PFSK-1 (cell line): Measurements from ENCODE around the gene CABLES2.

Experiments used
- FOXP2 ChIP-seq: optimal IDR thresholded peaks from 2 replicates; pipeline ENCODE3; 2011; ENCODE audit warnings: borderline replicate concordance, control low read depth, inconsistent platforms; ENCODE audit not compliant: insufficient read depth; ENCODE audit errors: extremely low read length, extremely low read depth
- POLR2AphosphoS5 ChIP-seq: IDR thresholded peaks from 2 replicates; pipeline ENCODE4 v1.6.1; 2012; ENCODE audit warnings: low read depth, mild to moderate bottlenecking, control low read depth, low read length, moderate library complexity
- SIN3A ChIP-seq: IDR thresholded peaks from 2 replicates; pipeline ENCODE4 v1.6.1; 2012; ENCODE audit warnings: mild to moderate bottlenecking, low read length, moderate library complexity, borderline replicate concordance; ENCODE audit not compliant: insufficient read depth
- TAF1 ChIP-seq: IDR thresholded peaks from 2 replicates; pipeline ENCODE4 v1.6.1; 2012; ENCODE audit warnings: low read length, control low read depth, borderline replicate concordance; ENCODE audit not compliant: insufficient read depth
- TF ChIP-seq, protein P1 (sequence below), 2 experiments: IDR thresholded peaks; 2 replicates each; pipeline versions ENCODE4 v1.6.1 to v1.8.0; 2011 to 2012; ENCODE audit warnings: low read depth in 2 of 2, low read length in 2 of 2, control low read depth in 1 of 2, inconsistent platforms in 1 of 2, mild to moderate bottlenecking in 1 of 2, moderate library complexity in 1 of 2; ENCODE audit not compliant: insufficient read depth in 1 of 2

DNA sequence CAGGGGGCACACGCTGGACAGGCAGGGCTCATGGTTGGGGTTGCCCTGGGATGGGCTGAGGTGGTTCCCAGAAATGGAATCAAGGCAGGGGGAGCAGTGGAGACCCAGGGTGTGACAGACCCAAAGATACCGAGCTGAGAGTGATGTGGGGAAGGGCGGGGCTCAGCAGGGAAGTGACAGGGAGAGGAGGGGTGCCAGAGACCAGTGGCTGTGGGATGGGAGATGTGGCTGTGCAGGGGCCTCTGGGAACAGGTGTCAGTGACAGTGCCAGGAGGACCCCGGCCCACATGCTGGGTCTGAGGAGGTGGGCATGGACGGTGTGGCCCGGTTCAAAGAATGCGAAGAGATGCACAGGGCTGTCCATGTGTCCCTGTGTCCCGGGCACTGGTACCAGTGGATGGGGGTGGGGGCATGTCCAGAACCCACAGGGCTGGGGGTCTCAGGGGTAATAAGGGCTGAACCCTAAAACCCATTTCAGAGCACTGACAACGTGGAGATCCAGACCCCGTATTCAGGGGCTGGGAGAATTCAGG lies 1.0 kb downstream of the CABLES2 start:
- TF ChIP-seq, protein P1, sequence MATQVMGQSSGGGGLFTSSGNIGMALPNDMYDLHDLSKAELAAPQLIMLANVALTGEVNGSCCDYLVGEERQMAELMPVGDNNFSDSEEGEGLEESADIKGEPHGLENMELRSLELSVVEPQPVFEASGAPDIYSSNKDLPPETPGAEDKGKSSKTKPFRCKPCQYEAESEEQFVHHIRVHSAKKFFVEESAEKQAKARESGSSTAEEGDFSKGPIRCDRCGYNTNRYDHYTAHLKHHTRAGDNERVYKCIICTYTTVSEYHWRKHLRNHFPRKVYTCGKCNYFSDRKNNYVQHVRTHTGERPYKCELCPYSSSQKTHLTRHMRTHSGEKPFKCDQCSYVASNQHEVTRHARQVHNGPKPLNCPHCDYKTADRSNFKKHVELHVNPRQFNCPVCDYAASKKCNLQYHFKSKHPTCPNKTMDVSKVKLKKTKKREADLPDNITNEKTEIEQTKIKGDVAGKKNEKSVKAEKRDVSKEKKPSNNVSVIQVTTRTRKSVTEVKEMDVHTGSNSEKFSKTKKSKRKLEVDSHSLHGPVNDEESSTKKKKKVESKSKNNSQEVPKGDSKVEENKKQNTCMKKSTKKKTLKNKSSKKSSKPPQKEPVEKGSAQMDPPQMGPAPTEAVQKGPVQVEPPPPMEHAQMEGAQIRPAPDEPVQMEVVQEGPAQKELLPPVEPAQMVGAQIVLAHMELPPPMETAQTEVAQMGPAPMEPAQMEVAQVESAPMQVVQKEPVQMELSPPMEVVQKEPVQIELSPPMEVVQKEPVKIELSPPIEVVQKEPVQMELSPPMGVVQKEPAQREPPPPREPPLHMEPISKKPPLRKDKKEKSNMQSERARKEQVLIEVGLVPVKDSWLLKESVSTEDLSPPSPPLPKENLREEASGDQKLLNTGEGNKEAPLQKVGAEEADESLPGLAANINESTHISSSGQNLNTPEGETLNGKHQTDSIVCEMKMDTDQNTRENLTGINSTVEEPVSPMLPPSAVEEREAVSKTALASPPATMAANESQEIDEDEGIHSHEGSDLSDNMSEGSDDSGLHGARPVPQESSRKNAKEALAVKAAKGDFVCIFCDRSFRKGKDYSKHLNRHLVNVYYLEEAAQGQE (IDR thresholded peaks at IDR 0.05; ENCODE audit: insufficient read depth in 1 of 2, low read depth in 2 of 2, low read length in 2 of 2), result no peak
- TF ChIP-seq SIN3A (no peak), POLR2AphosphoS5 (no peak), TAF1 (no peak), FOXP2 (no peak)
